ENCODE measurements around the gene CES3. TPM values are rescaled to one million over a fixed set of nuclear protein-coding genes. Genes with fewer than 3 reads are reported as not detected.

The CES3 gene
- total RNA-seq, 6 experiments from 2014 or later: 19.1 to 82.4 (median 35.9) TPM

DNA sequence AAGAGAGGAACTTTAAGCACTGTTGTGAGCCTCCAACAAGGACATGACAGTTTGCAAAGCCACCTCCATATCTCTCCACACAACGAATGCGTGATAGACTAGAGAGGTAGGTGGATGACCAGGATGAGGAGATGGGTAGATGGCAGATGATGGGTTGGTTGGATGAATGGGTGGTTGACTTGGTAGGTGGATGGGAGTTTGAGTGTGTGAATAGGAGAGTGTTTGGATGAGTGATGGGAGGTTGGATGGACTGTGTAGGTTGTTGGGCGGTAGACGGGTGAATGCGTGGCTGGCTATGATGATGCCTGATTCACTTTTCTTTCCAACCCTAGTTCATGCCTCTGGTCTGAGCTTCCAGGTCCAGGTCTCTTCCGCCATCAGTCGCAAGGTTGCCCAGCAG lies 46.5 kb upstream of the CES3 start:
- no peaks in the 10 kb centered on the region for H3K9me3 ChIP-seq
- DNase-seq: no peak
- ATAC-seq: no peak
- no peaks in the 10 kb centered on the region for H3K27me3 ChIP-seq
- no peaks in the 10 kb centered on the region for H3K4me1 ChIP-seq
- WGBS (ENCODE audit: insufficient coverage, low coverage, low lambda C conversion rate, missing lambda C conversion rate): 93% methylated on average over 5 of the region's 7 CpGs
- no peaks in the 10 kb centered on the region for H3K36me3 ChIP-seq
- intact Hi-C loops (cut with DNase I): no loop called here
- H3K4me3 ChIP-seq: no peak overlapping the region
- H3K27ac ChIP-seq: no peak overlapping the region
- TF ChIP-seq, protein P1, sequence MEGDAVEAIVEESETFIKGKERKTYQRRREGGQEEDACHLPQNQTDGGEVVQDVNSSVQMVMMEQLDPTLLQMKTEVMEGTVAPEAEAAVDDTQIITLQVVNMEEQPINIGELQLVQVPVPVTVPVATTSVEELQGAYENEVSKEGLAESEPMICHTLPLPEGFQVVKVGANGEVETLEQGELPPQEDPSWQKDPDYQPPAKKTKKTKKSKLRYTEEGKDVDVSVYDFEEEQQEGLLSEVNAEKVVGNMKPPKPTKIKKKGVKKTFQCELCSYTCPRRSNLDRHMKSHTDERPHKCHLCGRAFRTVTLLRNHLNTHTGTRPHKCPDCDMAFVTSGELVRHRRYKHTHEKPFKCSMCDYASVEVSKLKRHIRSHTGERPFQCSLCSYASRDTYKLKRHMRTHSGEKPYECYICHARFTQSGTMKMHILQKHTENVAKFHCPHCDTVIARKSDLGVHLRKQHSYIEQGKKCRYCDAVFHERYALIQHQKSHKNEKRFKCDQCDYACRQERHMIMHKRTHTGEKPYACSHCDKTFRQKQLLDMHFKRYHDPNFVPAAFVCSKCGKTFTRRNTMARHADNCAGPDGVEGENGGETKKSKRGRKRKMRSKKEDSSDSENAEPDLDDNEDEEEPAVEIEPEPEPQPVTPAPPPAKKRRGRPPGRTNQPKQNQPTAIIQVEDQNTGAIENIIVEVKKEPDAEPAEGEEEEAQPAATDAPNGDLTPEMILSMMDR (IDR thresholded peaks at IDR 0.05): no peak
- TF ChIP-seq POLR2A (IDR thresholded peaks at IDR 0.05): no peak

DNA sequence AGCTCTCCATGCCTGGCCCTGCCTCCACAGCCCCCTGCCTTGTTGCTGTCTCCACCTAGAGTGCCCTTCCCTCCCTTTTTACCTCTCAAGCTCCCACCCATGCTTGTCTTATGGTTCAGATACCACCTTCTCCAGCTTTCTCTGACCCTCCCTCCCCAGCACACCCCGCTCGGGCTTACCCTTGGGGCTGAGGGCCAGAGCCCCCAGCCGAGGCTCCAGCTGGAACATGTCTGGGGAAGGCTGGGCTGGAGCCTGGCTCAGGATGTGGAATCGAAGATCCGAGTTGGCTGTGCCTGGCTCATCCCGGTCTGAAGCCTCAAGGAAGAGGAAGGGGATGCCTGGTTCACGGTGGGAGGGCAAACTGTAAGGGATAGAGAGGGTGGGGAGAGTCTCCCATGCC lies 46.0 kb upstream of the CES3 start:
- WGBS (ENCODE audit: insufficient coverage, low coverage, low lambda C conversion rate, missing lambda C conversion rate): 66% methylated on average over 7 of the region's 7 CpGs
- Histone ChIP-seq H3K4me1 (no peaks in the 10 kb centered on the region), H3K27ac (no peak overlapping the region), H3K27me3 (no peaks in the 10 kb centered on the region), H3K4me3 (no peak overlapping the region), H3K9me3 (no peaks in the 10 kb centered on the region), H3K36me3 (no peaks in the 10 kb centered on the region)
- ATAC-seq: no peak
- intact Hi-C loops (cut with DNase I): no loop called here
- no peak for TF ChIP-seq POLR2A (IDR thresholded peaks at IDR 0.05)
- TF ChIP-seq, protein P1 (IDR thresholded peaks at IDR 0.05): no peak
- no peak for DNase-seq

DNA sequence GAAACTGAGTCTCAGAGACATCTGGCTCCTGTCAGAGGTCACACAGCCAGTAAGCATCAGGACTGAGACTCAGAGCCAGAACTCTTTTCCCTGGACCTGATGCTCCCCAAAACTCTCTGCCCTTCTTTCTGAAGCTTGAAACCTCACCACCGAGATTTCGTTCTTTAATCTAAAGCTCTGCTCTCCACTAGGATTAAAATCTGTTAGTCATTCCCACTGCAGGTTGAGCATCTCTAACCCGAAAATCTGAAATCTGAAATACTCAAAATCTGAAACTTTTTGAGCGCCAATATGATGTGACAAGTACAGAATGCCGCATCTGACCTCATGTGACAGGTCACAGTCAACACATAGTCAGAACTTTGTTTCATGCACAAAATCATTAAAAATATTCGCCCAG lies 44.5 kb upstream of the CES3 start:
- TF ChIP-seq, protein P1 (IDR thresholded peaks at IDR 0.05): no peak
- no peak for TF ChIP-seq POLR2A (IDR thresholded peaks at IDR 0.05)
- no peak overlapping the region for H3K27ac ChIP-seq
- no peaks in the 10 kb centered on the region for H3K27me3 ChIP-seq
- ATAC-seq (no peak), DNase-seq (no peak)
- WGBS (ENCODE audit: insufficient coverage, low coverage, low lambda C conversion rate, missing lambda C conversion rate): 82% methylated on average over 6 of the region's 6 CpGs
- intact Hi-C loops (cut with DNase I): no loop called here
- no peaks in the 10 kb centered on the region for H3K9me3 ChIP-seq
- H3K4me3 ChIP-seq: no peak overlapping the region
- H3K36me3 ChIP-seq: no peaks in the 10 kb centered on the region
- no peaks in the 10 kb centered on the region for H3K4me1 ChIP-seq

DNA sequence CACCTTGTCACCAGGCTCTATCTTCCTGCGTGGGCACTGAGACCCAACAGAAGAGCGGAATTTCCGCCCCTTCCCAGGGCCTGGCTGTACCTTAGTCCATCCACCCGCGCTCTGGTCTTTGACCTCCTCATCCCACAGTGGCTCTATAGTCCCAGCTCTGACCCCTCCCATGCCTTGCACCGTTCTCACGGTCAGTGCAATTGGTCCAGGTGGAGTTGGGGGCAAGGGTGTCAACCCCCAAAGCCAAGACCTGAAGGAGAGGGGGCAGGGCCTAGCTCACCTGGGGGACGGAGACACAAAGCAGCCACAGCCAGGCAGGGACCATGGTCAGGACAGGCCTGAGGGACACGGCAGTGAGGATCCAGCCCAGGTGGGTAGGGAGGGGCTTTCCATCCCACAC lies 43.3 kb upstream of the CES3 start:
- ATAC-seq (peak in 1 of 4 donors; percentile 25), DNase-seq (no peak)
- Histone ChIP-seq H3K4me1 (no peaks in the 10 kb centered on the region), H3K4me3 (no peak overlapping the region), H3K36me3 (no peaks in the 10 kb centered on the region), H3K27me3 (no peaks in the 10 kb centered on the region), H3K27ac (no peak overlapping the region), H3K9me3 (no peaks in the 10 kb centered on the region)
- 42% methylated on average over 3 of the region's 9 CpGs for WGBS (ENCODE audit: insufficient coverage, low coverage, low lambda C conversion rate, missing lambda C conversion rate)
- intact Hi-C loops (cut with DNase I): no loop called here
- TF ChIP-seq POLR2A (IDR thresholded peaks at IDR 0.05): no peak
- TF ChIP-seq, protein P1 (IDR thresholded peaks at IDR 0.05): no peak

DNA sequence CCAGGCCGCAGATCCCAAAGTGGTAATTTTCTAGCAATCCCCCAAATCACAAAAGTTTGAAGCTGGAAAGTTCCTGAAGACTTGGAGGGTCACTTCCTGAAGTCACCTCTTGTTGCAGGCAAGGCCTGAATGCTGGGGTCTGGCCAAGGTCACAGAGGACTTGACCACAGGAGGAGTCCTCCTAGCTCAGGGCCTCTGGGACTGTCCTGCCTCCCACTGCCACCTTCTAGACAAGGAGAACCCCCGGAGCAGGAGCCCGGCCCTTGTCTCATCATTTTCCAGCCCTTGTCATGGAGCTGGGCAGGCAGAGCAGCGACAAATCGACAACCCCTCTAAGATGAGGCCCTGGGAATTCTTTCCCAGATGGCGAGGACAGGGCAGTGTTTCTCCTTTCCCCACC lies 42.7 kb upstream of the CES3 start:
- DNase-seq: no peak
- Histone ChIP-seq H3K4me3 (no peak overlapping the region), H3K9me3 (no peaks in the 10 kb centered on the region), H3K36me3 (no peaks in the 10 kb centered on the region), H3K27ac (no peak overlapping the region), H3K27me3 (no peaks in the 10 kb centered on the region), H3K4me1 (no peaks in the 10 kb centered on the region)
- ATAC-seq: no peak
- intact Hi-C loops (cut with DNase I): no loop called here
- WGBS (ENCODE audit: insufficient coverage, low coverage, low lambda C conversion rate, missing lambda C conversion rate): 78% methylated on average over 1 of the region's 6 CpGs
- TF ChIP-seq, protein P1 (IDR thresholded peaks at IDR 0.05): no peak
- TF ChIP-seq POLR2A (IDR thresholded peaks at IDR 0.05): no peak
